Lower lobe of right lung (tissue), 2 donors: Measurements from ENCODE around the gene PSKH1. TPM values are rescaled to one million over a fixed set of nuclear protein-coding genes. Genes with fewer than 3 reads are reported as not detected.
A peak's percentile ranks its signal among the peaks of the same experiment; 100 is the strongest.

ENCODE experiments used
- ATAC-seq, 2 donors: fragments of 200-7000 bp; cut with Tn5 transposase; one replicate each; pipeline ENCODE4 v1.9.1; 2020 to 2022; ENCODE audit warnings: mild to moderate bottlenecking in 2 of 2, moderate library complexity in 2 of 2
- DNase-seq: peaks from one replicate; pipeline ENCODE4 v3.0.0-alpha.2; 2020
- H3K27ac ChIP-seq: fragments of 200-600 bp; one replicate; pipeline ENCODE4 v1.8.0; 2022
- H3K27me3 ChIP-seq: fragments of 200-600 bp; one replicate; pipeline ENCODE4 v1.8.0; 2022; ENCODE audit warnings: low read depth
- H3K36me3 ChIP-seq: fragments of 200-600 bp; one replicate; pipeline ENCODE4 v1.8.0; 2022; ENCODE audit warnings: mild to moderate bottlenecking
- H3K4me1 ChIP-seq: fragments of 200-600 bp; one replicate; pipeline ENCODE4 v1.8.0; 2022
- H3K4me3 ChIP-seq: fragments of 200-600 bp; one replicate; pipeline ENCODE4 v1.8.0; 2022; ENCODE audit warnings: mild to moderate bottlenecking
- H3K9me3 ChIP-seq: fragments of 200-600 bp; one replicate; pipeline ENCODE4 v1.8.0; 2022
- CTCF ChIP-seq: fragments of 200-600 bp; IDR thresholded peaks from one replicate; pipeline ENCODE4 v1.8.0; 2022; ENCODE audit warnings: antibody characterized with exemption, mild to moderate bottlenecking
- intact Hi-C: fragments of 100-400 bp; cut with DNase I; formaldehyde crosslinking; loops from one replicate; pipeline ENCODE4 v1.11.0; 2022
- total RNA-seq: library from RNA; stranded (reverse); fragmentation: NEBNext Ultra II Directional; extraction: Animal tissue kit (Norgen Biotek cat#: 25700); gene quantifications from one replicate; pipeline ENCODE4 v1.2.1, GENCODE V29; 2021
- donor health status: DM: no; HTN: yes; CAD: no; lungs with severe emphysema.

PSKH1 gene
- total RNA-seq, 1 donor from 2014 or later: 28.3 TPM

GRCh38 chr16:67923414-67924116 lies 30.5 kb downstream of the PSKH1 start:
- no peak overlapping the region for H3K27ac ChIP-seq
- peaks cover 52% of the 10 kb centered on the region for H3K36me3 ChIP-seq
- intact Hi-C loops: no loop called here
- H3K4me1 ChIP-seq: peaks cover 31% of the 10 kb centered on the region
- DNase-seq (no peak), ATAC-seq (no peak)
- H3K9me3 ChIP-seq: no peaks in the 10 kb centered on the region
- H3K4me3 ChIP-seq: no peak overlapping the region
- no peaks in the 10 kb centered on the region for H3K27me3 ChIP-seq
- TF ChIP-seq CTCF: no peak

GRCh38 chr16:67924140-67924906 lies 31.3 kb downstream of the PSKH1 start:
- no peak for ATAC-seq

GRCh38 chr16:67926181-67926750 lies 33.2 kb downstream of the PSKH1 start:
- Histone ChIP-seq H3K9me3 (no peaks in the 10 kb centered on the region), H3K27me3 (no peaks in the 10 kb centered on the region), H3K27ac (peak overlapping the region; percentile 56), H3K36me3 (peaks cover 59% of the 10 kb centered on the region), H3K4me3 (no peak overlapping the region), H3K4me1 (peaks cover 31% of the 10 kb centered on the region)
- no peak for TF ChIP-seq CTCF
- intact Hi-C loops: no loop called here
- ATAC-seq: peak in 1 of 2 donors; percentile 18
- peak; percentile 58 for DNase-seq

More at GRCh38 chr16:67924140-67924906, 31.3 kb downstream of the PSKH1 start:
- TF ChIP-seq CTCF: no peak
- Histone ChIP-seq H3K27ac (no peak overlapping the region), H3K36me3 (peaks cover 58% of the 10 kb centered on the region), H3K4me3 (no peak overlapping the region), H3K9me3 (no peaks in the 10 kb centered on the region), H3K4me1 (peaks cover 31% of the 10 kb centered on the region), H3K27me3 (no peaks in the 10 kb centered on the region)
- intact Hi-C loops: no loop called here
- DNase-seq: no peak

- no peak overlapping the region for H3K4me3 ChIP-seq
- DNase-seq (no peak), ATAC-seq (no peak)
- H3K36me3 ChIP-seq: peaks cover 60% of the 10 kb centered on the region
- no peaks in the 10 kb centered on the region for H3K9me3 ChIP-seq
- intact Hi-C loops: no loop called here
- H3K27ac ChIP-seq: peak overlapping the region; percentile 56
- H3K27me3 ChIP-seq: no peaks in the 10 kb centered on the region
- peaks cover 31% of the 10 kb centered on the region for H3K4me1 ChIP-seq
- TF ChIP-seq CTCF: no peak
These were observed 34.3 kb downstream of the PSKH1 start for GRCh38 chr16:67927131-67927941.

GRCh38 chr16:67928147-67928546 lies 35.1 kb downstream of the PSKH1 start:
- TF ChIP-seq CTCF: no peak
- no peak overlapping the region for H3K4me3 ChIP-seq
- ATAC-seq (no peak), DNase-seq (no peak)
- no peak overlapping the region for H3K27ac ChIP-seq
- H3K36me3 ChIP-seq: peaks cover 63% of the 10 kb centered on the region
- peaks cover 31% of the 10 kb centered on the region for H3K4me1 ChIP-seq
- no peaks in the 10 kb centered on the region for H3K27me3 ChIP-seq
- H3K9me3 ChIP-seq: no peaks in the 10 kb centered on the region
- intact Hi-C loops: no loop called here
